Right atrium auricular region (tissue), 2 donors: Measurements from ENCODE around the gene FAM170A. TPM values are rescaled to one million over a fixed set of nuclear protein-coding genes. Genes with fewer than 3 reads are reported as not detected.

ENCODE experiments used
- DNase-seq: peaks from one replicate; pipeline ENCODE4 v3.0.0-alpha.2; 2019; ENCODE audit warnings: low spot score
- H3K27ac ChIP-seq, 2 donors: fragments of 200-600 bp; sonication (generic); 1 replicate in 1 of 2; 2 replicates in 1 of 2; pipeline ENCODE4 v1.5.1; 2016 to 2019
- H3K27me3 ChIP-seq, 2 donors: fragments of 200-600 bp; sonication (generic); one replicate each; pipeline versions ENCODE4 v1.5.1 to v1.6.0; 2017 to 2019
- H3K36me3 ChIP-seq: fragments of 200-600 bp; sonication (generic); one replicate; pipeline ENCODE4 v1.5.1; 2016
- H3K4me1 ChIP-seq, 2 donors: fragments of 200-600 bp; sonication (generic); one replicate each; pipeline versions ENCODE4 v1.5.1 to v1.6.0; 2017 to 2019
- H3K4me3 ChIP-seq, 2 donors: fragments of 200-600 bp; sonication (generic); 1 replicate in 1 of 2; 2 replicates in 1 of 2; pipeline ENCODE4 v1.5.1; 2017 to 2019; ENCODE audit warnings: mild to moderate bottlenecking in 1 of 2, moderate library complexity in 1 of 2
- H3K9me3 ChIP-seq, 2 donors: fragments of 200-600 bp; sonication (generic); one replicate each; pipeline ENCODE4 v1.5.1; 2019
- total RNA-seq, 2 donors: library from RNA; depleted of rRNA; stranded (reverse); fragments of >200 nt; gene quantifications; one replicate each; pipeline ENCODE4 v1.1.0, GENCODE V29; 2016
- TF ChIP-seq, protein P1 (sequence below), 2 donors: fragments of 200-600 bp; sonication (generic); IDR thresholded peaks; one replicate each; pipeline ENCODE4 v1.5.1; 2019; ENCODE audit warnings: antibody characterized with exemption in 2 of 2

The FAM170A gene
- total RNA-seq, 2 donors from 2014 or later: not detected

DNA sequence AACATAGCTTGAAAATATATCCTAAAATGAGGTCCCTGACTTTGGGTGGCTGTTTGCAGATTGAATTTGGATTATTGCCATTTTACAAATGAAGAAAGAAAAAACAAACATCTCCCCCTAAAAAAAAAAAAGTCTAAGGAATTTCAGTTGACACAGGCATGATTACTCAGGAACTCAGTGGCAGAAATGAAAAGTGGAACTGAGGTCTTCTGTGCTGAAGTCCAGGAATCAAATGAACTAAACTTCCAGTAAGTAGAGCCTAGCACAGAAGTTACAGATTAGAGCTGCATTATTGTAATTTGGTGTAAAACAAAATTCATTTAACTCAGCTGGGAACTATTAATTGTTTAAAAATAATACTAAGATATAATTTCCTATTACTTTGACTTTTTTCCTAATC, 26.7 kb downstream of the FAM170A start:
- H3K36me3 ChIP-seq: no peaks in the 10 kb centered on the region
- TF ChIP-seq, protein P1, sequence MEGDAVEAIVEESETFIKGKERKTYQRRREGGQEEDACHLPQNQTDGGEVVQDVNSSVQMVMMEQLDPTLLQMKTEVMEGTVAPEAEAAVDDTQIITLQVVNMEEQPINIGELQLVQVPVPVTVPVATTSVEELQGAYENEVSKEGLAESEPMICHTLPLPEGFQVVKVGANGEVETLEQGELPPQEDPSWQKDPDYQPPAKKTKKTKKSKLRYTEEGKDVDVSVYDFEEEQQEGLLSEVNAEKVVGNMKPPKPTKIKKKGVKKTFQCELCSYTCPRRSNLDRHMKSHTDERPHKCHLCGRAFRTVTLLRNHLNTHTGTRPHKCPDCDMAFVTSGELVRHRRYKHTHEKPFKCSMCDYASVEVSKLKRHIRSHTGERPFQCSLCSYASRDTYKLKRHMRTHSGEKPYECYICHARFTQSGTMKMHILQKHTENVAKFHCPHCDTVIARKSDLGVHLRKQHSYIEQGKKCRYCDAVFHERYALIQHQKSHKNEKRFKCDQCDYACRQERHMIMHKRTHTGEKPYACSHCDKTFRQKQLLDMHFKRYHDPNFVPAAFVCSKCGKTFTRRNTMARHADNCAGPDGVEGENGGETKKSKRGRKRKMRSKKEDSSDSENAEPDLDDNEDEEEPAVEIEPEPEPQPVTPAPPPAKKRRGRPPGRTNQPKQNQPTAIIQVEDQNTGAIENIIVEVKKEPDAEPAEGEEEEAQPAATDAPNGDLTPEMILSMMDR (IDR thresholded peaks at IDR 0.05): no peak
- no peaks in the 10 kb centered on the region for H3K9me3 ChIP-seq
- DNase-seq: no peak
- no peak overlapping the region for H3K4me3 ChIP-seq
- no peaks in the 10 kb centered on the region for H3K4me1 ChIP-seq
- H3K27me3 ChIP-seq: no peaks in the 10 kb centered on the region
- no peak overlapping the region for H3K27ac ChIP-seq

DNA sequence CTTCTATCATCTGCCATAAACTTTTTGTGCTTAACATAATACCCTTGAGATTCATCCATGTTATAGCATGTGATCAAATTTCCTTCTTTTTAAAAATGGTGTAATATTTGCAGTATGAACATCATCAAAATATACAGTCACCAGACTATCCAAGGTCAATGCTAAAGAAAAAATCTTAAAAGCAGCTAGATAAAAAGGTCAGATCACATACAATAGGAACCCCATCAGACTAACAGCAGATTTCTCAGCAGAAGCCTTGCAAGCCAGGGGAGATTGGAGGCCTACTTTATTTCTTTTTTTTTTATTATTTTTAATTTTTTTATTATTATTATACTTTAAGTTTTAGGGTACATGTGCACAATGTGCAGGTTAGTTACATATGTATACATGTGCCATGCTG, 37.2 kb downstream of the FAM170A start:
- Histone ChIP-seq H3K27ac (no peak overlapping the region), H3K9me3 (peaks cover 0 to 13% of the 10 kb centered on the region in 2 donors), H3K4me1 (no peaks in the 10 kb centered on the region), H3K36me3 (no peaks in the 10 kb centered on the region), H3K4me3 (no peak overlapping the region), H3K27me3 (no peaks in the 10 kb centered on the region)
- no peak for DNase-seq
- TF ChIP-seq, protein P1 (IDR thresholded peaks at IDR 0.05): no peak

DNA sequence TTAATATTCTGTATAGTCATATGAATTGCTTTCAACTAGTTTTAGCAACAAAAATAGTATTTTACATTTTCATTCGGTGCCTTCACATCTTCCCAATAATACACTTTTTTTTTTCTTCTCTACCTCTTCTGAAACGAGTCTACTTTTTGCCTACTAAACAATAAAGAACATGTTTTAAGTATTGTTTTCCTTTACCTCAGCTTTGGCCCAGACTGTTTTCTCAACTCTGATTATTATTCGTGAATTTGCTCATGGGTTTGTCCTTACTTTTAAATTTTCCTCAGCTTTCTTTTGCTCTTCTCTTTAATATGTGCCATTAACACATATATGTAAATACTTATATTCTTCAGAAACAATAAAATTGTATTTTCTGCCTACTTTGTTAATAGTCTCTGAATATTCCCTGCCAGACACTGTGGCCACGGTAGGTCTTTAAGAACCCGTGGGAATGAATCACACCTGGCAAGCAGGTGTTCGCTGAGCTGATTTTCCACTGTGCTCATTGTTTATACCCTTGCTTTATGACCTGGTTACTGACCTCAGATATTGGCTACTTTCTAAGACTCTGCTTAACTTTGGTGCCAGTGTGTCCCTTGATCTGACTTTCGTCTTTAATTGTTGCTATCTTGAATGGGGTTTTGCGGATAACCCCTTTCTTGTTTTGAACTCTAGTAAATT, 49.1 kb downstream of the FAM170A start:
- no peak for DNase-seq
- H3K27ac ChIP-seq: no peak overlapping the region
- TF ChIP-seq, protein P1 (IDR thresholded peaks at IDR 0.05): no peak
- H3K27me3 ChIP-seq: no peaks in the 10 kb centered on the region
- H3K36me3 ChIP-seq: no peaks in the 10 kb centered on the region
- no peaks in the 10 kb centered on the region for H3K9me3 ChIP-seq
- H3K4me3 ChIP-seq: no peak overlapping the region
- H3K4me1 ChIP-seq: no peaks in the 10 kb centered on the region

DNA sequence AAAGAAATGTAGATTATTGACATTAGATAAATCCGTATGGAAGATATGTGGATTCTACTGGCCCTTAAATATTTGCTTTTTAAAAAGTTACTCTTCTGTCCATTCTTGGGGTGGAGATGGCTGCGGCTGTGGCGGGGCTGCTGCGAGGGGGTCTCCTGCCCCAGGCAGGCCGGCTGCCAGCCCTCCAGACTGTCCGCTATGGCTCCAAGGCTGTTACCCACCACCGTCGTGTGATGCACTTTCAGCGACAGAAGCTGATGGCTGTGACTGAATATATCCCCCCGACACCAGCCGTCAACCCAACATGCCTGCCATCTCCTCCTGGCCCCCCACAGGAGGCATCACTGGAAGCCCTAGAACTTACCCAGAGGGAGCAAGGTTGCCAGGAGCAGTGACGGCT, 50.7 kb downstream of the FAM170A start:
- H3K27me3 ChIP-seq: no peaks in the 10 kb centered on the region
- no peak overlapping the region for H3K27ac ChIP-seq
- no peaks in the 10 kb centered on the region for H3K4me1 ChIP-seq
- DNase-seq: no peak
- H3K36me3 ChIP-seq: no peaks in the 10 kb centered on the region
- TF ChIP-seq, protein P1 (IDR thresholded peaks at IDR 0.05): no peak
- H3K9me3 ChIP-seq: no peaks in the 10 kb centered on the region
- H3K4me3 ChIP-seq: no peak overlapping the region

DNA sequence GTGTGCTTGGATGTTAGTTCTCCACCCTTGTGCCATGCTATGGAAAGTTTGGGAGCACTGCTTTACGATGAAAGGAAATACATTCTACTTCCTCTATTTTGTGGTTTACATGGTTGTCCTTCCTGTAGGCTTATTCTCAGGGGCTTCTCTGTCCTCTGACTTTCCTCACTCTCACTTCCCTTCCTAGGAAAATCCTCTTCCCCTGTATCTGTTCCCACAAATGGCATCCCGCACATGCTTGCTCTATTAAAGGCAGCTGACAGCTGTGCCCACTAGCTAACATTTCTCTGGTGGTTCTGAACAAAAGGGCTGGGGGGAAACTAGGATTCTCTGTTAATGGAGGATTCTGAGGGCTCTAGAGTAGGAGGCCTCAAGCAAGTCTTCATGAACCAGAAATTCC, 52.4 kb downstream of the FAM170A start:
- no peaks in the 10 kb centered on the region for H3K36me3 ChIP-seq
- TF ChIP-seq, protein P1 (IDR thresholded peaks at IDR 0.05): no peak
- H3K9me3 ChIP-seq: no peaks in the 10 kb centered on the region
- H3K27ac ChIP-seq: no peak overlapping the region
- no peaks in the 10 kb centered on the region for H3K4me1 ChIP-seq
- DNase-seq: no peak
- H3K27me3 ChIP-seq: no peaks in the 10 kb centered on the region
- H3K4me3 ChIP-seq: no peak overlapping the region

DNA sequence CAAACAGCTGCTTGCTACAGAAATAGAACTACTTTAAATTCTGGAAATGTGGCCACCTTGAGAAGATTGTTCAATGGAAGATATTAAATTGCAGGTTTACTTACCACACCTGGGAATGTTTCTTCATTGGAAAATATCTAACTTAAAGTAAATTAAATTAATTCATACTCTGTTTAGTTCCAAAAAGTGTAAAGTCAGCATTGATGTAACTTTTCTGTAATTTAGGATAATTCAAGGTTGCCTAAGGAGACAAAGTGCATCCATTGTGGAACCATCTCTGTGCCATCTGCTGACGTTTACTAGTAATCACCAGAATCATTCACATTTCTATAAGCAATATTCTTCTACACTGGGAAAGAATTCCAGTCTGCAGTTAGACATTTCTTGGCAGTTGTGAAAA, 53.0 kb downstream of the FAM170A start:
- Histone ChIP-seq H3K9me3 (no peaks in the 10 kb centered on the region), H3K27me3 (no peaks in the 10 kb centered on the region), H3K36me3 (no peaks in the 10 kb centered on the region), H3K4me3 (no peak overlapping the region), H3K4me1 (no peaks in the 10 kb centered on the region), H3K27ac (no peak overlapping the region)
- TF ChIP-seq, protein P1 (IDR thresholded peaks at IDR 0.05): no peak
- no peak for DNase-seq
